Measurements from ENCODE around the gene MAT2B. TPM values are rescaled to one million over a fixed set of nuclear protein-coding genes. Genes with fewer than 3 reads are reported as not detected.

The MAT2B gene
- polyA plus RNA-seq (2012; ENCODE audit: insufficient read length, low read depth), result 32.8 TPM

- TF ChIP-seq POLR2AphosphoS5 (IDR thresholded peaks at IDR 0.05; ENCODE audit: low read depth, low read length) (peak; percentile 92), TAF1 (IDR thresholded peaks at IDR 0.05; ENCODE audit: borderline replicate concordance, insufficient read depth, low read length) (peak; percentile 4; the same call in 1 of the 2 replicates), REST (IDR thresholded peaks at IDR 0.05; ENCODE audit: insufficient read depth in 1 of 2, low read depth in 2 of 2, low read length in 2 of 2) (no peak), SIN3A (IDR thresholded peaks at IDR 0.05; ENCODE audit: borderline replicate concordance, insufficient read depth, low read length) (peak; percentile 97; the same call in 1 of the 2 replicates), FOXP2 (optimal IDR thresholded peaks at IDR 0.05; ENCODE audit: borderline replicate concordance, extremely low read depth, extremely low read length, insufficient read depth) (no peak)
Measured at GRCh38 chr5:163505368-163506094, at the start of gene MAT2B. Gene MAT2B (plus strand): TSS chr5:163505619. CDS start chr5:163505687, 68 bp downstream.

GRCh38 chr5:163456029-163456589 is 49.3 kb upstream of the MAT2B start:
- TF ChIP-seq SIN3A (IDR thresholded peaks at IDR 0.05; ENCODE audit: borderline replicate concordance, insufficient read depth, low read length) (no peak), TAF1 (IDR thresholded peaks at IDR 0.05; ENCODE audit: borderline replicate concordance, insufficient read depth, low read length) (no peak), FOXP2 (optimal IDR thresholded peaks at IDR 0.05; ENCODE audit: borderline replicate concordance, extremely low read depth, extremely low read length, insufficient read depth) (no peak), REST (IDR thresholded peaks at IDR 0.05; ENCODE audit: insufficient read depth in 1 of 2, low read depth in 2 of 2, low read length in 2 of 2) (no peak), POLR2AphosphoS5 (IDR thresholded peaks at IDR 0.05; ENCODE audit: low read depth, low read length) (no peak)

- TF ChIP-seq TAF1 (IDR thresholded peaks at IDR 0.05; ENCODE audit: borderline replicate concordance, insufficient read depth, low read length) (no peak), SIN3A (IDR thresholded peaks at IDR 0.05; ENCODE audit: borderline replicate concordance, insufficient read depth, low read length) (no peak), REST (IDR thresholded peaks at IDR 0.05; ENCODE audit: insufficient read depth in 1 of 2, low read depth in 2 of 2, low read length in 2 of 2) (no peak), POLR2AphosphoS5 (IDR thresholded peaks at IDR 0.05; ENCODE audit: low read depth, low read length) (no peak), FOXP2 (optimal IDR thresholded peaks at IDR 0.05; ENCODE audit: borderline replicate concordance, extremely low read depth, extremely low read length, insufficient read depth) (no peak)
Measured at GRCh38 chr5:163456840-163457239, 48.6 kb upstream of the MAT2B start.

GRCh38 chr5:163458778-163459385 is 46.5 kb upstream of the MAT2B start:
- TF ChIP-seq SIN3A (IDR thresholded peaks at IDR 0.05; ENCODE audit: borderline replicate concordance, insufficient read depth, low read length) (no peak), REST (IDR thresholded peaks at IDR 0.05; ENCODE audit: insufficient read depth in 1 of 2, low read depth in 2 of 2, low read length in 2 of 2) (no peak), POLR2AphosphoS5 (IDR thresholded peaks at IDR 0.05; ENCODE audit: low read depth, low read length) (no peak), FOXP2 (optimal IDR thresholded peaks at IDR 0.05; ENCODE audit: borderline replicate concordance, extremely low read depth, extremely low read length, insufficient read depth) (no peak), TAF1 (IDR thresholded peaks at IDR 0.05; ENCODE audit: borderline replicate concordance, insufficient read depth, low read length) (no peak)

Data from PFSK-1 (cell line).